Transverse colon (tissue), 4 donors: Measurements from ENCODE around the gene IL36RN. TPM values are rescaled to one million over a fixed set of nuclear protein-coding genes. Genes with fewer than 3 reads are reported as not detected.

ENCODE experiments used
- DNase-seq: peaks from one replicate; pipeline ENCODE4 v3.0.0-alpha.2; 2019
- H3K27ac ChIP-seq, 4 donors: fragments of 200-600 bp; sonication (generic); 2 replicates each; pipeline ENCODE4 v1.5.1; 2016 to 2018; ENCODE audit warnings: inconsistent platforms in 4 of 4
- H3K27me3 ChIP-seq: fragments of 200-600 bp; sonication (generic); 2 replicates; pipeline ENCODE4 v1.5.1; 2017; ENCODE audit warnings: inconsistent platforms
- H3K36me3 ChIP-seq, 4 donors: fragments of 200-600 bp; sonication (generic); 2 replicates each; pipeline ENCODE4 v1.5.1; 2017 to 2019; ENCODE audit warnings: inconsistent platforms in 4 of 4
- H3K4me1 ChIP-seq, 4 donors: fragments of 200-600 bp; sonication (generic); 2 replicates each; pipeline ENCODE4 v1.5.1; 2017 to 2020; ENCODE audit warnings: inconsistent platforms in 4 of 4
- H3K4me3 ChIP-seq, 4 donors: fragments of 200-600 bp; sonication (generic); 1 replicate in 1 of 4; 2 replicates in 3 of 4; pipeline versions ENCODE4 v1.5.1 to v1.6.1; 2017 to 2019; ENCODE audit warnings: inconsistent platforms in 4 of 4
- H3K9me3 ChIP-seq, 2 donors: fragments of 200-600 bp; sonication (generic); 2 replicates each; pipeline ENCODE4 v1.5.1; 2017 to 2019; ENCODE audit warnings: inconsistent platforms in 2 of 2
- EP300 ChIP-seq: sonication (generic); formaldehyde crosslinking; IDR thresholded peaks from one replicate; pipeline ENCODE4 v1.6.1; 2017; ENCODE audit warnings: antibody characterized with exemption, low read depth
- POLR2A ChIP-seq: fragments of 450-650 bp; IDR thresholded peaks from one replicate; pipeline ENCODE4 v1.6.1; 2016; ENCODE audit warnings: antibody characterized with exemption, mild to moderate bottlenecking, moderate library complexity
- POLR2AphosphoS5 ChIP-seq, 3 donors: sonication (generic); formaldehyde crosslinking; IDR thresholded peaks; one replicate each; pipeline ENCODE4 v1.6.1; 2016; ENCODE audit warnings: antibody characterized with exemption in 3 of 3
- WGBS, 2 donors: methylation state at CpG; one replicate each; pipeline ENCODE4 v1.1.5; 2018; ENCODE audit warnings: low coverage in 1 of 2; 5-methylcytosine and 5-hydroxymethylcytosine counted together
- in situ Hi-C, 4 donors: fragments of 200-750 bp; cut with MboI; loops; one replicate each; pipeline versions ENCODE4 v1.15.0 to v1.15.1; 2017; ENCODE audit warnings: low sequenced_read_pairs in 3 of 4, low pct_ligation_motif_present in 1 of 4, low pct_unique_long_range_greater_than_20kb in 1 of 4
- intact Hi-C: fragments of 100-400 bp; cut with DNase I; formaldehyde crosslinking; loops from one replicate; pipeline ENCODE4 v1.15.1; 2023; ENCODE audit warnings: low total_unique reads
- total RNA-seq, 4 donors: library from RNA; depleted of rRNA; stranded (reverse); fragments of >200 nt; gene quantifications; one replicate each; pipeline ENCODE4 v1.1.0, GENCODE V29; 2016
- TF ChIP-seq, protein P1 (sequence below), 5 experiments: fragments of 200-600 bp in 3 of 5; fragments of 450-650 bp in 2 of 5; sonication (generic) in 3 of 5; IDR thresholded peaks; 1 replicate in 2 of 5; 2 replicates in 3 of 5; pipeline ENCODE4 v1.5.1; 2016 to 2017; ENCODE audit warnings: antibody characterized with exemption in 5 of 5, inconsistent platforms in 3 of 5, mild to moderate bottlenecking in 2 of 5, moderate library complexity in 1 of 5

The IL36RN gene
- total RNA-seq, 4 donors from 2014 or later, result not detected

DNA sequence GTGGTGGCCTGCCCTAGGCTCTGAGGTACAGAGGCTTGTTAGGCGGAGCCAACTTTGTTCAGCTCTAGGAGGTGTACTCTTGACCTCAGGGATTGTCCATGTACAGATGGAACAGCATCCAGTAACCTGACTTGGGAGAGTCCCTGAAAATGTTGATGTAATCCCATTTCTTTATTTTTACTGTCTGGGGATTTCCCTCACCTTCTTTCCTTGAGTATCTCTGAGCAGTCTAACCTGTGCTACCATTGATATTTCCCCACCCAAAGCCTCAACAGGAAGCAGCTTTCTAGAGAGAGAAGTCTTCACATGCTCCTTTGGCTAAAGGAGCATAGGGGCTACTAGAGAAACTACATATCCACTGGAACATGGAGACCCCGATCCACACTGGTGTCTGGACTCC, 43.3 kb upstream of the IL36RN start:
- Histone ChIP-seq H3K27me3 (peaks cover 4% of the 10 kb centered on the region), H3K36me3 (no peaks in the 10 kb centered on the region), H3K4me3 (no peak overlapping the region), H3K9me3 (no peaks in the 10 kb centered on the region), H3K4me1 (no peaks in the 10 kb centered on the region), H3K27ac (no peak overlapping the region)
- WGBS, 2 donors, result 81% methylated on average over 2 of the region's 2 CpGs; no CpG with 5 or more reads in 1 of the 2 donors
- in situ Hi-C loops, result no loop called here
- DNase-seq, result no peak
- intact Hi-C loops, result no loop called here
- TF ChIP-seq, protein P1, sequence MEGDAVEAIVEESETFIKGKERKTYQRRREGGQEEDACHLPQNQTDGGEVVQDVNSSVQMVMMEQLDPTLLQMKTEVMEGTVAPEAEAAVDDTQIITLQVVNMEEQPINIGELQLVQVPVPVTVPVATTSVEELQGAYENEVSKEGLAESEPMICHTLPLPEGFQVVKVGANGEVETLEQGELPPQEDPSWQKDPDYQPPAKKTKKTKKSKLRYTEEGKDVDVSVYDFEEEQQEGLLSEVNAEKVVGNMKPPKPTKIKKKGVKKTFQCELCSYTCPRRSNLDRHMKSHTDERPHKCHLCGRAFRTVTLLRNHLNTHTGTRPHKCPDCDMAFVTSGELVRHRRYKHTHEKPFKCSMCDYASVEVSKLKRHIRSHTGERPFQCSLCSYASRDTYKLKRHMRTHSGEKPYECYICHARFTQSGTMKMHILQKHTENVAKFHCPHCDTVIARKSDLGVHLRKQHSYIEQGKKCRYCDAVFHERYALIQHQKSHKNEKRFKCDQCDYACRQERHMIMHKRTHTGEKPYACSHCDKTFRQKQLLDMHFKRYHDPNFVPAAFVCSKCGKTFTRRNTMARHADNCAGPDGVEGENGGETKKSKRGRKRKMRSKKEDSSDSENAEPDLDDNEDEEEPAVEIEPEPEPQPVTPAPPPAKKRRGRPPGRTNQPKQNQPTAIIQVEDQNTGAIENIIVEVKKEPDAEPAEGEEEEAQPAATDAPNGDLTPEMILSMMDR (IDR thresholded peaks at IDR 0.05), result no peak
- TF ChIP-seq POLR2AphosphoS5 (IDR thresholded peaks at IDR 0.05), result no peak
- no peak for TF ChIP-seq POLR2A
- no peak for TF ChIP-seq EP300

DNA sequence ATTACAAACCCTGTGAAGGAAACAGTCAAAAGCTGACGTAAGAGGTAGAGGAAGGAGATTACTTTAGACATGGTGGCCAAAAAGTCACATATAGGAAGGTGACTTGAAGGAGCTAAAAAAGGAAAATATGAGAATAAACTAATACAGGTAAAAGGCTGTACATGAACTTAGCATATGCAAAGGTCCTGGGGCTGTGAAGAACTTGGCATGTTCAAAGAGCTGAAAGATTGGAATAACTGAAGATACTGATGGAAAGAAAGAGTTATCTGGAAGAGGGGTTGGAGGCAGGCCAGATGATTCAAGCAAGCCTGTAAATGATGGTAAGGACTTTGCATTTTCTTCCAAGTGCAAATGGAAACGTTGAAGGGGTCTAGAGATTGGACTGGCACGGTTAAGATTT, 40.5 kb upstream of the IL36RN start:
- Histone ChIP-seq H3K27me3 (peaks cover 17% of the 10 kb centered on the region), H3K27ac (no peak overlapping the region), H3K36me3 (no peaks in the 10 kb centered on the region), H3K4me3 (no peak overlapping the region), H3K4me1 (no peaks in the 10 kb centered on the region), H3K9me3 (no peaks in the 10 kb centered on the region)
- intact Hi-C loops (no loop called here), in situ Hi-C loops (no loop called here)
- no peak for DNase-seq
- WGBS, 2 donors, result 74 to 76% methylated on average over 3 of the region's 3 CpGs
- TF ChIP-seq POLR2AphosphoS5 (IDR thresholded peaks at IDR 0.05) (no peak), POLR2A (no peak), EP300 (no peak)
- TF ChIP-seq, protein P1 (IDR thresholded peaks at IDR 0.05), result no peak

DNA sequence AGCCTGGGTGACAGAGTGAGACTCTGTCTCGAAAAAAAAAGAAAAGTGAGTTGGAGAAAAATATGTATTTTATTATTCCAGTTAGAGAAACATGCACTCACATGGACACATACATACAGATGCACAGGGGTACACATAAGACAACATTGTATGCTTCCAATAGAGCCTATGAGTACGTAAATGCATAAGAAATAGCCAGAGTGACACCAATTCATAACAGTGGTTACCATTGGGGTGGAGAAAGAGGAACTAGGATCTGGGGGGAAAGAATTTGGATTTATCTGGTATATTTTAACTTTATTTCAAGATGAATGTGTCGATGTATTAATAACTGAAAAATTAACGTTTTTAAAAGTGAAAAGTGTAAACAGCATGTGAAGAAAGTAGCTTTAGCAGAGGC, 37.7 kb upstream of the IL36RN start:
- H3K4me3 ChIP-seq, result no peak overlapping the region
- in situ Hi-C loops, result no loop called here
- H3K4me1 ChIP-seq, result no peaks in the 10 kb centered on the region
- no peaks in the 10 kb centered on the region for H3K36me3 ChIP-seq
- no peak for TF ChIP-seq POLR2A
- TF ChIP-seq POLR2AphosphoS5 (IDR thresholded peaks at IDR 0.05), result no peak
- TF ChIP-seq EP300, result no peak
- TF ChIP-seq, protein P1 (IDR thresholded peaks at IDR 0.05), result no peak
- intact Hi-C loops, result no loop called here
- WGBS, 2 donors, result 45 to 79% methylated on average over 4 of the region's 4 CpGs
- no peaks in the 10 kb centered on the region for H3K9me3 ChIP-seq
- DNase-seq, result no peak
- peaks cover 19% of the 10 kb centered on the region for H3K27me3 ChIP-seq
- H3K27ac ChIP-seq, result no peak overlapping the region

DNA sequence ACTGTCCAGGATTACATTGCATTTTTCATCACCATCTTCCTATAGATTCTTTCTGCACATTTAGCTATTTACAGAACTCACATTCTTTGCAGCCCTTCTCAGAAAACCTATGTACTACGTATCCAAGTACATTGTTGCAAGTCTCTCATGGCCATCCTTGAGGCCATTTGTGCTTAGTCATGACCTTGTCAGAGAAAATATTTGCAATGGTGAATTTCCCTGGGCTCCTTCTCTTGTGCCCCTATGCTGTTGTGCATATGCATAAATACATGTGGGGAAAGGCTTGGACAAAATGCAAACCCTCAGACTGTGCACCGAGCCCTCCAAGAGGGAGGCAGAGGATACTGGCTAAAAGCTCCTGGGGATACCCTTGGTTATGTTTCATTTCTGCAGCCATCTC, 34.2 kb upstream of the IL36RN start:
- TF ChIP-seq POLR2A (no peak), POLR2AphosphoS5 (IDR thresholded peaks at IDR 0.05) (no peak), EP300 (no peak)
- TF ChIP-seq, protein P1 (IDR thresholded peaks at IDR 0.05), result no peak
- no peak for DNase-seq
- Histone ChIP-seq H3K4me3 (no peak overlapping the region), H3K27me3 (peaks cover 31% of the 10 kb centered on the region), H3K36me3 (no peaks in the 10 kb centered on the region), H3K4me1 (no peaks in the 10 kb centered on the region), H3K27ac (no peak overlapping the region), H3K9me3 (no peaks in the 10 kb centered on the region)
- intact Hi-C loops, result no loop called here
- WGBS, 2 donors, result 88% methylated on average over 2 of the region's 2 CpGs; no CpG with 5 or more reads in 1 of the 2 donors
- in situ Hi-C loops, result no loop called here
